Kidney (tissue), 14 donors: ENCODE data around the gene PRKAG2. TPM values are rescaled to one million over a fixed set of nuclear protein-coding genes. Genes with fewer than 3 reads are reported as not detected.

Experiments used
- DNase-seq, 5 donors: peaks; one replicate each; pipeline ENCODE4 v3.0.0-alpha.2; 2013 to 2020
- FAIRE-seq: peaks from 2 replicates; lab custom pipeline; 2012; peaks lifted over from hg19 to GRCh38; lab: Jason Lieb, UNC
- H3K27ac ChIP-seq, 2 donors: one replicate each; pipeline ENCODE4 v1.7.0; 2013; ENCODE audit warnings: low read depth in 2 of 2, low read length in 2 of 2, inconsistent platforms in 1 of 2
- H3K27me3 ChIP-seq: one replicate; pipeline ENCODE4 v1.7.1; 2013; ENCODE audit warnings: low read length, inconsistent platforms; ENCODE audit not compliant: control insufficient read depth, insufficient read depth
- H3K36me3 ChIP-seq, 3 donors: one replicate each; pipeline versions ENCODE4 v1.7.0 to v1.7.1; 2013; ENCODE audit warnings: low read length in 3 of 3, control low read depth in 1 of 3, inconsistent platforms in 1 of 3; ENCODE audit not compliant: insufficient read depth in 3 of 3, control insufficient read depth in 2 of 3
- H3K4me1 ChIP-seq, 3 donors: one replicate each; pipeline versions ENCODE4 v1.7.0 to v1.7.1; 2013; ENCODE audit warnings: low read length in 3 of 3, inconsistent platforms in 1 of 3, low read depth in 1 of 3; ENCODE audit not compliant: control insufficient read depth in 2 of 3, insufficient read depth in 2 of 3
- H3K4me3 ChIP-seq, 3 donors: one replicate each; pipeline versions ENCODE4 v1.7.0 to v1.8.1; 2013; ENCODE audit warnings: low read length in 3 of 3, control low read depth in 1 of 3, inconsistent platforms in 1 of 3
- H3K9ac ChIP-seq, 3 donors: one replicate each; pipeline versions ENCODE4 v1.7.0 to v1.7.1; 2013; ENCODE audit warnings: low read length in 3 of 3, control low read depth in 1 of 3, inconsistent platforms in 1 of 3
- H3K9me3 ChIP-seq, 3 donors: one replicate each; pipeline versions ENCODE4 v1.7.0 to v1.7.1; 2013; ENCODE audit warnings: low read length in 3 of 3, control low read depth in 1 of 3, inconsistent platforms in 1 of 3; ENCODE audit not compliant: control insufficient read depth in 2 of 3, insufficient read depth in 1 of 3
- intact Hi-C: fragments of 100-400 bp; cut with DNase I; formaldehyde crosslinking; loops from one replicate; pipeline ENCODE4 v1.11.1; 2022
- polyA plus RNA-seq: library from polyadenylated mRNA; stranded (reverse); fragments of 350-450 nt; fragmentation: Illumina TruSeq; extraction: RNeasy Lipid Tissue Mini Kit (QIAGEN cat#74804); gene quantifications from one replicate; pipeline ENCODE4 v1.2.3, GENCODE V29; 2014; ENCODE audit warnings: low read depth, low replicate concordance; ENCODE audit not compliant: insufficient read depth
- total RNA-seq: library from RNA; stranded (reverse); fragmentation: NEBNext Ultra II Directional; extraction: Animal tissue kit (Norgen Biotek cat#: 25700); gene quantifications from one replicate; pipeline ENCODE4 v1.2.1, GENCODE V29; 2021
- TF ChIP-seq, protein P1 (sequence below): IDR thresholded peaks from 3 replicates; pipeline ENCODE4 v1.5.1; 2012; ENCODE audit warnings: mild to moderate bottlenecking, moderate library complexity, borderline replicate concordance; ENCODE audit not compliant: insufficient read depth; ENCODE audit errors: extremely low read depth
- donor health status: control.
- donor health status: control.
- donor health status: control.
- donor health status: control.
- donor health status: control.
- donor health status: DM: yes; HTN: yes; CAD: no.
- donor health status: Normal renal cell carcinoma (clear cell type).

Gene PRKAG2
- total and polyA plus RNA-seq, 2 donors from 2014 or later: 40.7 to 40.9 TPM

DNA sequence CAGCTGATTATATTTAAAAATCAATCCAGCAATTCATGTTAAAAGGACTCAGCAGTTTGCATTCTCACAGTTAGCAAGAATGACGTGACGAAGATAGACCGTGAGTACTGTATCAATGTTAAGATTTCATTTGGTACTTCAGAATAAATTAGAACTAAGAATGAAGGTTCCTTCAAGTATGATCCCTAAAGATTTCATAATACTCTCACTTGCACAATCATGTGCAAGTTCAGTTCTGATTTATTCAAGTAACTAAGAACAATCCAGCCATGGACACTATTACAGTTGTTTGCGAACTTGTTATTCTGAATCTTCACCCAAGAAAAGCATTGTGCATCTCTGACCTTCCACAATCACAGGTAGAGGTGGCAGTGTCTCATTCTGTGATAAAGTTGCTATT is 365.0 kb downstream of the PRKAG2 start:
- H3K9me3 ChIP-seq: no peaks in the 10 kb centered on the region
- intact Hi-C loops: no loop called here
- no peak overlapping the region for H3K9ac ChIP-seq
- no peak overlapping the region for H3K4me3 ChIP-seq
- H3K27me3 ChIP-seq: no peaks in the 10 kb centered on the region
- H3K27ac ChIP-seq: no peak overlapping the region
- peaks cover 0 to 5% (median 3%) of the 10 kb centered on the region in 3 donors for H3K4me1 ChIP-seq
- DNase-seq (no peak), FAIRE-seq (no peak)
- no peaks in the 10 kb centered on the region for H3K36me3 ChIP-seq
- TF ChIP-seq, protein P1, sequence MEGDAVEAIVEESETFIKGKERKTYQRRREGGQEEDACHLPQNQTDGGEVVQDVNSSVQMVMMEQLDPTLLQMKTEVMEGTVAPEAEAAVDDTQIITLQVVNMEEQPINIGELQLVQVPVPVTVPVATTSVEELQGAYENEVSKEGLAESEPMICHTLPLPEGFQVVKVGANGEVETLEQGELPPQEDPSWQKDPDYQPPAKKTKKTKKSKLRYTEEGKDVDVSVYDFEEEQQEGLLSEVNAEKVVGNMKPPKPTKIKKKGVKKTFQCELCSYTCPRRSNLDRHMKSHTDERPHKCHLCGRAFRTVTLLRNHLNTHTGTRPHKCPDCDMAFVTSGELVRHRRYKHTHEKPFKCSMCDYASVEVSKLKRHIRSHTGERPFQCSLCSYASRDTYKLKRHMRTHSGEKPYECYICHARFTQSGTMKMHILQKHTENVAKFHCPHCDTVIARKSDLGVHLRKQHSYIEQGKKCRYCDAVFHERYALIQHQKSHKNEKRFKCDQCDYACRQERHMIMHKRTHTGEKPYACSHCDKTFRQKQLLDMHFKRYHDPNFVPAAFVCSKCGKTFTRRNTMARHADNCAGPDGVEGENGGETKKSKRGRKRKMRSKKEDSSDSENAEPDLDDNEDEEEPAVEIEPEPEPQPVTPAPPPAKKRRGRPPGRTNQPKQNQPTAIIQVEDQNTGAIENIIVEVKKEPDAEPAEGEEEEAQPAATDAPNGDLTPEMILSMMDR: no peak

- FAIRE-seq: no peak
- TF ChIP-seq, protein P1: no peak
- Histone ChIP-seq H3K36me3 (no peaks in the 10 kb centered on the region), H3K27me3 (no peaks in the 10 kb centered on the region), H3K27ac (no peak overlapping the region), H3K4me3 (no peak overlapping the region), H3K9me3 (no peaks in the 10 kb centered on the region), H3K4me1 (peaks cover 0 to 5% (median 3%) of the 10 kb centered on the region in 3 donors), H3K9ac (no peak overlapping the region)
- intact Hi-C loops: no loop called here
- DNase-seq: no peak
These were observed 365.6 kb downstream of the PRKAG2 start for GRCh38 chr7:151511270-151511669.

DNA sequence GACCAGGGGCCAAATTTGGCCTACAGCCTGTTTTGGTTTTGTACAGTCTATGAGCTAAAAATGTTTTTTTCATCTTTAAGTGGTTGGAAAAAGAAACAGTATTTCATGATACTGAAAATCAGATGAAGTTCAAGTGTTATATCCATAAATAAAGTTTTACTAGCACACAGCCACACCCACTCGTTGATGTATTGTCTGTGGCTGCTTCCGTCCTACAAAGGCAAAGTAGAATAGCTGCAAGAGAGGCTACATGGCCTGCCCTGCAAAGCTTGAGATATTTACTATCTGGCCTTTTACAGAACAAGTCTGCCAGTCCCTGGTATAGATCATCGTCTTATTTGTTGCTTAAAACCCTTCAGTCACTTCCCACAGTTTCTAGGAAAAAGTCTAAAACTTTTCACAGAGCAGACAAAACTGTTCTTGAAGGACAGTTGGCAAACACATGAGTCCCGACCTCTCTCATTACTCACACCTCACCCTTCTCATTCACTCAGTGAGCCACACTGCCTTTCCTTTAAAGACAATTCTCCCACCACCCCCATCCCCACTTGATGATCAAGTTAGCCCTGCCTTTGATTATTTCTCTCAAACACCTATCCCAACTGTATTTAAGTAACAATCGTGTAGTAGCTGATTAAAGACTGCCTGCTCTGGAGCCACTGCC is 367.1 kb downstream of the PRKAG2 start:
- no peaks in the 10 kb centered on the region for H3K9me3 ChIP-seq
- intact Hi-C loops: no loop called here
- no peaks in the 10 kb centered on the region for H3K36me3 ChIP-seq
- H3K9ac ChIP-seq: no peak overlapping the region
- H3K4me3 ChIP-seq: no peak overlapping the region
- no peak overlapping the region for H3K27ac ChIP-seq
- H3K4me1 ChIP-seq: peaks cover 0 to 3% (median 0%) of the 10 kb centered on the region in 3 donors
- FAIRE-seq: no peak
- DNase-seq: no peak
- no peaks in the 10 kb centered on the region for H3K27me3 ChIP-seq
- TF ChIP-seq, protein P1: no peak
